MM.1S (cell line): Measurements from ENCODE around the gene FYCO1.

ENCODE experiments used
- EZH2 ChIP-seq: fragments of 300-600 bp; sonication (generic); optimal IDR thresholded peaks from 2 replicates; pipeline ENCODE3; 2017; ENCODE audit warnings: low read depth, mild to moderate bottlenecking, antibody characterized with exemption, low read length, mixed read lengths
- TF ChIP-seq, protein P1 (sequence below): fragments of 300-600 bp; sonication (generic); IDR thresholded peaks from 2 replicates; pipeline ENCODE4 v1.5.1; 2016; ENCODE audit warnings: antibody characterized with exemption, low read length, mixed read lengths

- TF ChIP-seq, protein P1, sequence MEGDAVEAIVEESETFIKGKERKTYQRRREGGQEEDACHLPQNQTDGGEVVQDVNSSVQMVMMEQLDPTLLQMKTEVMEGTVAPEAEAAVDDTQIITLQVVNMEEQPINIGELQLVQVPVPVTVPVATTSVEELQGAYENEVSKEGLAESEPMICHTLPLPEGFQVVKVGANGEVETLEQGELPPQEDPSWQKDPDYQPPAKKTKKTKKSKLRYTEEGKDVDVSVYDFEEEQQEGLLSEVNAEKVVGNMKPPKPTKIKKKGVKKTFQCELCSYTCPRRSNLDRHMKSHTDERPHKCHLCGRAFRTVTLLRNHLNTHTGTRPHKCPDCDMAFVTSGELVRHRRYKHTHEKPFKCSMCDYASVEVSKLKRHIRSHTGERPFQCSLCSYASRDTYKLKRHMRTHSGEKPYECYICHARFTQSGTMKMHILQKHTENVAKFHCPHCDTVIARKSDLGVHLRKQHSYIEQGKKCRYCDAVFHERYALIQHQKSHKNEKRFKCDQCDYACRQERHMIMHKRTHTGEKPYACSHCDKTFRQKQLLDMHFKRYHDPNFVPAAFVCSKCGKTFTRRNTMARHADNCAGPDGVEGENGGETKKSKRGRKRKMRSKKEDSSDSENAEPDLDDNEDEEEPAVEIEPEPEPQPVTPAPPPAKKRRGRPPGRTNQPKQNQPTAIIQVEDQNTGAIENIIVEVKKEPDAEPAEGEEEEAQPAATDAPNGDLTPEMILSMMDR = no peak
- no peak for TF ChIP-seq EZH2
These were observed 997 bp downstream of the FYCO1 start for GRCh38 chr3:45994419-45995235.
